Umbilical cord (tissue), 2 donors: Measurements from ENCODE around the gene SRBD1. TPM values are rescaled to one million over a fixed set of nuclear protein-coding genes. Genes with fewer than 3 reads are reported as not detected.

Experiments
- DNase-seq: peaks from one replicate; pipeline ENCODE4 v3.0.0-alpha.2; 2015; ENCODE audit warnings: low spot score
- total RNA-seq: library from RNA; depleted of rRNA; stranded (reverse); fragments of >200 nt; gene quantifications from one replicate; pipeline ENCODE4 v1.2.3, GENCODE V29; 2014; ENCODE audit warnings: low replicate concordance; ENCODE audit not compliant: insufficient read depth

SRBD1 gene
- total RNA-seq, 1 donor from 2014 or later, result 25.3 TPM

DNA sequence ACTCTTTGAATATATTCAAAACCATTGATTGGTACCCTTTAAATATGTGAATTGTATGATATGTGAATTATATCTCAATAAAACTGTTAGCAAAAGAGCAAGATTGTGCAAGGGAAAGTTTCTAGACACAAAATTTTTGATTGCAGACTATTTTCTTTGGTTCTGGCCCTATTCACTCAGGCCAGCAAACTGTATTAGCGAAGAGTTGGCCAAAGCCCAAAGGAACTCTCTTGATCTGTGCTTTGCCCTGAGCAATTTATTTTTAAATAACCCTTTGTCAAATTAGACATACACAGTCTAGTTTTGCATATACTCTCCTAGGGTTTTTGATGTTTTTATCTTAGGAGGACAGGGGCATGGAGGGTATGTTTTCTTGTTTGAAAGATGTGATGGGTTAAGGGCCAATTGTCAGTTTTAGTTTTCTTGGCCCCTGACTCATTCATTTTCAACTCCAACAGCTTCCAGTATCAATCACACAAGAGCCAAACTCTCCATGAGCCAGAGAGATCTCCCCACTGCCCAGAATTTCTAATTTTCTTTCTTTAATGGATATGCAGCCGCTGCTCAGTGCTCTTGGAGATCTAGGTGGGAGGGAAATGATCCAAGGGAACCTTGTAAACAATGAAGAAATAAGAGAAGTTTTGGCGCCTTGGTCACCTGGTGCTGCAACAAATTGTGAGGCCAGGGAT, 231.5 kb downstream of the SRBD1 start:
- no peak for DNase-seq

DNA sequence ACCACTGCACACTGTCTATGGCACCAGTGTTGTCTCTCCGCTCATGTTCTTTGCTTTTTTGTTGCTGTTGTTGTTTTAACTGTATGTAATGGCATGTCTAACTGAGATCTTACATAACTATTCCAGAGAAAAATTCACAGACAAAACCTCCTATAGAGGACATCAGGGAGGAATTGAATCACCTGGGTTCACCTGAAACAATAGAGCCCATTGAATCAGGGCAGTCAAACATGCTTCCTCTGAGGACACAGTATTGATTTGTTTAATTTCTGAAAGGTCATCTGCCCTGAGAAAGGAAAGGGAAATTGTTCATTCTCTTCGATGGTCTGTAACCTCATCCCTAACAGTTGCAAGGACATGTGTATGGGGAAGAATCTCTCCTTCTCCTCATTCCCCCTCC, 237.5 kb downstream of the SRBD1 start:
- DNase-seq, result no peak

DNA sequence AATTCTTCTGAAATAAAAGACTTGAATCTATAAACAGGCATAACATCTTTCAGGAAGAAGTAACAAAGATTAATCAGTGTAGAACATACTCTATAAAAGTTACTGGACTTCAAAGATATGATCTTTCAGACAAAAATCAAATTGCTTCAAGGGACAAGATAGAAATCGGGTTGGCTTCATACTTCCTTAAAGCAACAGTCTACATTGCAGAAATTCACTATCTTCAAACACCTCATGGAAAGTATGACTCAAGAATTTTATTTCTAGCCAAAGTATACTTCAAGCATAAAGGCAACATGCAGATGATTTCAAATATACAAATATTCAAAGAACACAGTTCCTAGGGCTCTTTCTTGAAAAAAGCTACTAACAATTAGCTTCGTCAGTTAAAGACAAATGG, 240.7 kb downstream of the SRBD1 start:
- no peak for DNase-seq

DNA sequence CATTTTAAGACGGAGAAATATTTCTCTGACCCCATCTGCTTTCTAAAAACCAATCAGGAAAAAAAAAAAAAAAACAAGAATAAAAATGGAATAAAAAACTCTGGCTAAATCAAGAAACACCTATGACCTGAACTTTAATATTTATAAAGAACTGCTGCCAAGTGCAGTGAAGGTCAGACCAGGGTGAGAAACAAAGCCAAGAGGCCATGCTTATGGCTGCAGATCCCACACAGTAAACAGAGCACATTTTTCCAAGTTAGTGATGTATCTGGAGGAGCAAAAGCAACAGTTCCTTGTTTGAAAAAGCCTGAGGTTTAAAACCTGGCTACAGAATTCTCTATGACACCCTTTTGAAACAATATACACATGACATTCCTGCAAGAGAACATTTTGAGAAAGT, 242.3 kb downstream of the SRBD1 start:
- DNase-seq, result no peak

DNA sequence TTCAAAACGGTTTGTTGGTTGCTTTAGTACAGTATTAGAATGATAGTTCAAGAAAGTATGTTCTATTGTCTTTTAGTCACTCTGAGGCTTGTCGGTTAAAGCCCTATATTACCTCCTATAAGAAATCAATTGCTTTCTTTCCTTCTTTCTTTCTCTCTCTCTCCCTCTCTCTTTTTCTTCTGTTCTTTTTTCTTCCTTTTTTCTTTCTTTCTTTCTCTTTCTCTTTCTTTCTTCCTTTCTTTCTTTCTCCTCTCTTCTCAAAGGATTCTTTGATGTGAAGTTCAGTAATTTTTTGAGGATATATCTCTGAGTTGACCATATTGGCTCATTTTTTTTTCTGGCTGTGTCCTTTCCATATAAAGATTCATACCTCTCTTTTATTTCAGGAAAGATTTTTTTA, 249.4 kb downstream of the SRBD1 start:
- no peak for DNase-seq

DNA sequence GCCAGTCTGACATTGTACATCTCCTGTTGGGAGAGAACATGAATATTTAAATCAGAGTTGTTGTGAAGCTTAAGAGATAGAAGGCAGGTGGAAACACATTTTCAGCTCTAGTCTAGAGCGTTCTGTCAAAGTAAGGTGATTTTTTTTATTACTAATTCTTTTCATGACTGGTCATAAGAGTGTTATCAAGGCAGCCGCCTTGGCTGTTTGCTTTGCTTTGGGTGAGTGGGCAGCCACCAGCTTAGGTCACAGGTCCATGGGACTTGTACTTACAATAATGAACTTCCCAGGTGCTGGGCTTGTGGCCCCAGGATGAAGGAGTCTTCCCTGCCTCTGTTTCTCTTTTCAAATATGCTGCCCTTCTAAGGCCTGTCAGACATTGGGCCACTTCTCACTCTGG, 256.3 kb downstream of the SRBD1 start:
- no peak for DNase-seq

DNA sequence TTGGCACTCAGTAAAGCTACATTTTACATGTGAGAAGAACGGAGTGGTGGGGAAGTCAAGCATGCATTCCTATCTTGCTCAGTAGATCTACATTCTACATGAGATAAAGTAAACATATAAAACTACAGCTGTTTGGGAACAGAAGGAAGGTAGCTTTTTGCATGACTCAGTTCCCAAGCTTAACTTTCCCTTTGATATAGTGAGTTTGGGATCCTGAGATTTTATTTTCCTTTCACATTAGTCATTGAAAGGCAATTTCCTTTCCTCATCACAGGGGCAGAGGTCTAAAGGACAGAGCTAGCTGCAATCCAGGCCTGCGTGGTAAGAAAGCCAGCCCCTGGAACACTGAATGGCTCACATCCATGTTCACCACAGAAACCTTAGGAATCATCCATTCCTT, 257.2 kb downstream of the SRBD1 start:
- DNase-seq, result peak; percentile 11

DNA sequence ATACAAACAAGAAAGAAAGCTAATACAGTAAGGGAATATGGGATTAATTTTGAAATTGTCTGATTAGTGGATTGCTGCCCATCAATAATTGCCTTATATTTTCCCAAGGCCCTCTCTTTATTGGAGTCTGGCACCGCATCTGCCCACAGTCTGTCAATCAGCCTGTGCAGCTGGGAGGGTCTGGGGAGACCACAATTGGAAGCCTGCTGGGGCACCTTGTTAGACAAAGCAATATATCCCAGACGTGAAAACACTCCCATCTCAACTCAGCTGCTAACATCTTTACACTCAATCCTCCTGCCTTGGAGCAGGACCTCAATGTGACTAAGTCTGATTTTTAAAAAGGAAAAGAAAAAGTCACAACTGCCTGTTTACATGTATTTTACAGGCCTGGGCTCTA, 258.6 kb downstream of the SRBD1 start:
- DNase-seq, result no peak

DNA sequence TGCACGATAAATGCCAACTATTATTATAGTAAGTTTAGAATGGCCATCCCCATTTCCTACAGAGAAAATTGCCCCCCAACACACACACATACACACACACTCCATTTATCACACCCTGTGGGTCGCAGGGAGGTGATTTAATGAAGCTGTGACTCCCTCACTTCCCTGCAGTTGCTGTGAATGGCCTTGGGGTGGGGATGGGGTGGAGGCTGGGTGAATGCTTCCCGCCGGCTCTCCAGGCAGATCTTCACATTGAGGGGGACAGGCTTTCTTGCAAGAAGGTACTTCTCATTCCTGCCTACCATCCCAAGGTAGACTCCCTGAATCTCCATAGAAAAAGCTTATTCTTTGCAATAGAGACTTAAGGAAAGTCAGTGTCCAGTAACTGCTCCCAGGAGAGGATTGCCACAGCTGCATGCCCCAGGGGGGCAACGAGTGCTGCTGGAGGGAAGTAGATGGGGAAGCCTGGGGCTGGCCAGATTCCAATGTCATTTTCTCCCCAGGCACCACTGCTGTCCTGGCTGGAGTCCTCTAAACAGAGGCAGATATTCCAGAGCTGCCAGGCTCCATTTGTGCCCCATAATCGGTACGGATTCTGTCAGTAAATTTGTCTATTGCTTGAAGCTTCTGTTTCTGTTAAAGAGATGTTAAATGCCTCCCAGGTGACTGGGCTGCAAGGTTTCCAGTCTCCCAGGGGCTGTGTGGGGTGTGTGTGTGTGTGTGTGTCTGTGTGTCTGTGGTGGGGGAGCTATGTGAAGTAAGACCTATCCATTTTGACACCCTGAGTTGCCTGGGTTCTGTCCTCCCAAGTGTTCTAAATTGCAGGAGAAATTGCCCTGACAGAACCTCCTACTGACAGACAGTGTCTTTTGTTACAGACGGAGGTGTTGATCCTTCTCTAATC, 265.5 kb downstream of the SRBD1 start:
- DNase-seq, result no peak

DNA sequence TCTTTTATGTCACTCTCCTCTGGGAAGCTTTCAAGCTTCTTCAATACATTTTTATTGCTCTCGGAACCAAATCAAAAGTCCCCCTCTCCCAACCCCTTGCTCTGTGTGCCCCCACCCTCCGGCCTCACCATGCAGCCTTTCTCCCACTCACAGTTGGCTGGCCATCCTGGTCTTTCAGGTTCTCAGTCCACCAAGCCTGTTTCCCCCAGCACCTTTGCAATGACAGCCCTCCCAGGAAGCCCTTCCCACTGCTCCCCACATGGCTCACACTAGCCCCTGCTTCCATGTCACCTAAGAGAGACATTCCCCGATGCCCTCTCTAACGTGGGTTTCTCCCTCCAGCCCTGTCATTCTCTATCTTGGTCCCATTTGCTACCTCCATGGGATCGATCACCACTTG, 266.6 kb downstream of the SRBD1 start:
- DNase-seq, result no peak

DNA sequence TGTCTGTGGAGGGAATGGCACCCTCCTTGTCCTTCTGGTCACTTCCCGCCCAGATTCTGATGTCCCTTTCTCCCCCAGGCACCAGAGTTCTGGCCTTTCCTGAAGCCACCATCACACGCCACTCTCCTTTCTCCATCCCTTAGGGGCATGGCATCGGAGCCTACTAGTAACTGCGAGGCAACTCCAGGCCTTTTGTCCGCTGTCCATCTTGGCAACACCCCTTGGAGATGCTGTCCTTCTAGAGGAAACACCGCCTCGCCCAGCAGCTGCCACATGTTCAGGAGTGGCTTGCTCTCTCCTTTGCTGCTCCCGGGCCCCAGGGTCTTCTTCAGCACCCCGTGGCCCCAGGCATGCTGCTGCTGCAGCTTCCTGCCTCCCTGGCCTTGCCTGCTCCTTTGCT, 267.0 kb downstream of the SRBD1 start:
- no peak for DNase-seq

DNA sequence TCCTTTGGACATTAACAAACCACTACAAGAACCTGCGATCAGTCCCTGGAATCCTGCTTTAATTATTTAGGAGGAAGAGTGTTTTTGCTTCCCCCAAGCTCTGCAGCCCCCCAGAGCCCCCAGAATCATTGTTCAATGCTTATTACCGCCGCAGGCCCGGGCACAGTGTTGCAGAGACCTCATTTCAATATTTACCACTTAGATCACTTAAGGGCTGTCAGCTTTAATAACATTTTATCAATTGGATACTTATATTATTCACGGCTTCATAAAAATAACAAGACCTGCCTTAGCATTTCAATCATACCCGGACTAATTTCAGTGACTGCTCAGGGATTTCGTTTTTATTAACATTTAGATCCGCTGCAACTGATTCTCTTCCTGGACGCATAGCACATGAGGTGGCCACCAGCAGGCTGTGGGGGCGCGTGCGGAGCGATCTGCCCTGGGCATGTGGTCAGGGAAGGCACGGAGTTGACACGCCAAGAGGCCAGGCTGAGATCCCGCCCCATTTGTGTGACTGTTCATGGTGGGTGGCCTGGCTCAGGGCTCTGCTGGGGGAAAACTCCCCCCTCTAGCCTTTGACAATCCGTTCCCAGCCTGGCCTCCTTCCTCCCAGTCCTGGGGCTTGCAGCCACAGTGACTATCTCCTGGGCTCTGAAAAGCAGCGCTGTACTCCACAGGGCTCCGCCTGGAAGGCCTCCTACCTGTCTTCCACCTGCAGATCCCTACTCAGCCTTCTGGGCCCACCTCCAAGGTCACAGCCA, 267.6 kb downstream of the SRBD1 start:
- no peak for DNase-seq

DNA sequence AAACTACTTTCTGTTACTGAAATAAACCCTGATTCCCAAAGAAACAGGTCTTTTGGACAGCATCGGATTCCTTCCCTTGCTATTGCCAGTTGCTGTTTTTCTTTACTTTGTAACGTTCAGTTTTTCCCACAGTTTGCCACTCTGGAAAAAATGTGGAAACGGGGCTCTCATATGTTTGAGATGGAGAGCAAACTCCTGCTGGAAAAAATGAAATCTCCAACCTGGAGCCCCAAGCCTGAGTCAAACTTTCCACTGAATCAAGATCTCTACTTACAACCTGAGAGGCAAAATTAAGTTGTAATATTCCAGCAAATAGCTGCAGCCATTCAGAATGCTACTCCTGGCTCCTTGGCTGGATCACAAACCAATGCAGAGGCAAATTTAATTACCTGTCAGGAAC, 270.7 kb downstream of the SRBD1 start:
- no peak for DNase-seq

DNA sequence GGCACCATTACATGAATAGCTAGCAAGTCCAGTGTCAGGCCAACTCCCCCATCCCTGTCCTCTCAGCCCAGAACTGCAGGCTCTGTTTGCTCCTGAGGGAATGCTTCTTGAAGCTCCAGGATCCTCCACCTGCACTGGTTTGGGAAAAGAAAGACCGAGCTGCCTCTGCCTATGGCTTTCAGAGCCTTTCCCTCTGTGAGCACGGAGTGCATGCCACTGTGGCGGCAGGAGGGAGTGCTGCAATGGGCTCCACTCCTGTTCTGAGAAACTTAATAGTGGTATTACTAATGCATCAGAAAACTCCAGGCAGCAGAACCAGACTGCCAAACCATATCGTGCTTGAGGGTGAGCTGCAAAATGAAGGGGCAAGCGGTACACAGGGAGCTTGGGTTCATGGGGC, 271.8 kb downstream of the SRBD1 start:
- DNase-seq, result no peak

Other genes with a start within 250 kb of the SRBD1 start
- gene PRKCE, start 40.4 kb upstream of the SRBD1 start, total RNA-seq, result 8.2 TPM